Keratinocyte (primary cell): Measurements from ENCODE around the gene LGR4. TPM values are rescaled to one million over a fixed set of nuclear protein-coding genes. Genes with fewer than 3 reads are reported as not detected.
A peak's percentile ranks its signal among the peaks of the same experiment; 100 is the strongest.

Experiments used
- DNase-seq: peaks from one replicate; pipeline ENCODE4 v3.0.0-alpha.2; 2011; ENCODE audit warnings: low read depth, missing footprints, low spot score
- FAIRE-seq: peaks from 2 replicates; lab custom pipeline; 2011; peaks lifted over from hg19 to GRCh38; lab: Jason Lieb, UNC
- H2AFZ ChIP-seq: 2 replicates; pipeline ENCODE4 v1.6.0; 2012; ENCODE audit warnings: low read length, control low read depth, inconsistent platforms; ENCODE audit not compliant: control insufficient read depth
- H3K27ac ChIP-seq: 2 replicates; pipeline ENCODE4 v1.5.1; 2011; ENCODE audit warnings: low read length; ENCODE audit not compliant: control insufficient read depth, insufficient read depth
- H3K27me3 ChIP-seq: 3 replicates; pipeline ENCODE4 v1.6.0; 2011; ENCODE audit warnings: low read length; ENCODE audit not compliant: control insufficient read depth, insufficient read depth; ENCODE audit errors: extremely low read depth
- H3K36me3 ChIP-seq, 2 experiments: 2 replicates in 1 of 2; 3 replicates in 1 of 2; pipeline ENCODE4 v1.5.1; 2011; ENCODE audit warnings: low read length in 2 of 2, mild to moderate bottlenecking in 1 of 2; ENCODE audit not compliant: control insufficient read depth in 2 of 2, insufficient read depth in 2 of 2; ENCODE audit errors: extremely low read depth in 1 of 2
- H3K4me1 ChIP-seq: 3 replicates; pipeline ENCODE4 v1.5.1; 2011; ENCODE audit warnings: low read length; ENCODE audit not compliant: control insufficient read depth, insufficient read depth; ENCODE audit errors: extremely low read depth
- H3K4me2 ChIP-seq: 3 replicates; pipeline ENCODE4 v1.6.0; 2011; ENCODE audit warnings: low read depth, low read length; ENCODE audit not compliant: control insufficient read depth, insufficient read depth; ENCODE audit errors: extremely low read depth
- H3K4me3 ChIP-seq, 3 experiments: fragments of 200-600 bp in 1 of 3; sonication (generic) in 1 of 3; 2 replicates in 2 of 3; 3 replicates in 1 of 3; pipeline ENCODE4 v1.5.1; 2011 to 2016; ENCODE audit warnings: low read length in 3 of 3, mild to moderate bottlenecking in 3 of 3, control low read depth in 2 of 3, inconsistent platforms in 1 of 3, low read depth in 1 of 3, mixed read lengths in 1 of 3, mixed run types in 1 of 3, moderate library complexity in 1 of 3; ENCODE audit not compliant: control insufficient read depth in 2 of 3, insufficient read depth in 2 of 3; ENCODE audit errors: extremely low read depth in 1 of 3
- H3K79me2 ChIP-seq: 2 replicates; pipeline ENCODE4 v1.6.0; 2012; ENCODE audit warnings: low read length; ENCODE audit not compliant: control insufficient read depth, insufficient read depth
- H3K9ac ChIP-seq: 3 replicates; pipeline ENCODE4 v1.6.0; 2011; ENCODE audit warnings: low read length; ENCODE audit not compliant: control insufficient read depth, insufficient read depth; ENCODE audit errors: extremely low read depth
- H3K9me1 ChIP-seq: 3 replicates; pipeline ENCODE4 v1.6.0; 2011; ENCODE audit warnings: low read length; ENCODE audit not compliant: control insufficient read depth, insufficient read depth; ENCODE audit errors: extremely low read depth
- H3K9me3 ChIP-seq: 2 replicates; pipeline ENCODE4 v1.5.1; 2012; ENCODE audit warnings: low read depth, low read length; ENCODE audit not compliant: control insufficient read depth
- H4K20me1 ChIP-seq: 3 replicates; pipeline ENCODE4 v1.6.0; 2011; ENCODE audit warnings: low read length; ENCODE audit not compliant: control insufficient read depth, insufficient read depth; ENCODE audit errors: extremely low read depth
- EZH2 ChIP-seq: IDR thresholded peaks from one replicate; pipeline ENCODE4 v1.6.1; 2012; ENCODE audit warnings: inconsistent platforms, mild to moderate bottlenecking, low read length, moderate library complexity
- dilution Hi-C: fragments of 300-500 bp; cut with MboI; formaldehyde crosslinking; loops from one replicate; pipeline ENCODE4 v1.7.0; 2020; ENCODE audit warnings: low sequenced_read_pairs; ENCODE audit not compliant: extremely low pct_ligation_motif_present
- polyA plus RNA-seq, 5 experiments: library from polyadenylated mRNA; depleted of rRNA in 3 of 5; stranded (reverse) in 3 of 5; stranded (forward) in 1 of 5; unstranded in 1 of 5; fragments of >200 nt; gene quantifications; 1 replicate in 1 of 5; 2 replicates in 3 of 5; 3 replicates in 1 of 5; pipeline versions ENCODE4 v1.2.1 to v1.2.3, GENCODE V29; 2011 to 2012; ENCODE audit warnings: missing spikeins in 2 of 5, low read depth in 1 of 5, low replicate concordance in 1 of 5
- TF ChIP-seq, protein P1 (sequence below), 3 experiments: IDR thresholded peaks in 1 of 3; conservative IDR thresholded peaks in 1 of 3; optimal IDR thresholded peaks in 1 of 3; 2 replicates in 2 of 3; 3 replicates in 1 of 3; pipeline versions ENCODE3 to v1.5.1; 2011; ENCODE audit warnings: low read length in 3 of 3, mild to moderate bottlenecking in 3 of 3, moderate library complexity in 2 of 3, control low read depth in 1 of 3, inconsistent platforms in 1 of 3; ENCODE audit not compliant: insufficient read depth in 2 of 3; ENCODE audit errors: extremely low read depth in 1 of 3

The LGR4 gene
- polyA plus RNA-seq, 1 donor (not counting 4 experiments of a cell fraction or from before 2014, with no cell fraction given), result 49.7 TPM

DNA sequence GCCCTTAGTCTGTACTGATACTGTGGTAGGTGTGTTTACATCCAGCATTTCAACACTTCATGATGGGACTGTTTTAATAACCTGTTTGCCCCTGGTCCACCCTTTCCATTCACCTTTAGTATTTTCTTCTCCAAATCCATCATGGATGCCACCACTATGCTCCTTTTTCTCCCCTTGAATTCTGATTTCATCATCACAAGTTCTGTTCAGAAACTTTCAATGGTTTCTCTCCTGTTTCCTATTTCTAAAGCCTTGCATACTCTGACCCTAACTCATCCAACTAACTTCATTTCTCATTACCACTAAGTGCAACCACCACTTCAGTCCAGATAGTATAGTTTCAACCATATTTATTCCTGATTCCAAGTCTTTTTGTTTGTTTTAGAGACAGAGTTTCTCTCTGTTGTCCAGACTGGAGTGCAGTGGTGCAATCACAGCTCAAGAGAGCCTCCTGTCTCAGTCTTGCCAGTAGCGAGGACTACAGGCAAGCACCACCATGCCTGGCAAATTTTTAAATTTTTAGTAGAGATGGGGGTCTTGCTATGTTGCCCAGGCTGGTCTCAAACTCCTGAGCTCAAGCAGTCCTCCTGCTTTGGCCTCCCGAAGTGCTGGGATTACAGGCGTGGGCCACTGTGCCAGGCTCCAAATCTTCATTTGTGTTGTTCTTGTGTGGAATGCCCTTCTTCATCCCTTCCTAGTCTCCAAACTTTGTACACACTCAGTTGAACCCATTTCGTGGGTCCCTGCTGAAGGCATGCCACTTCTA, 35.1 kb upstream of the LGR4 start:
- Histone ChIP-seq H3K27me3 (no peaks in the 10 kb centered on the region), H3K4me1 (peaks cover 17% of the 10 kb centered on the region), H3K79me2 (peaks cover 46% of the 10 kb centered on the region), H3K27ac (peak overlapping the region; percentile 91), H3K4me3 (peak overlapping the region; percentile 94 to 100 (median 99)), H3K9me1 (no peaks in the 10 kb centered on the region), H3K36me3 (peaks cover 0 to 3% of the 10 kb centered on the region in 2 experiments), H2AFZ (peak overlapping the region; percentile 46), H3K4me2 (peak overlapping the region; percentile 96), H3K9me3 (no peaks in the 10 kb centered on the region), H3K9ac (peak overlapping the region; percentile 98), H4K20me1 (no peaks in the 10 kb centered on the region)
- TF ChIP-seq, protein P1, sequence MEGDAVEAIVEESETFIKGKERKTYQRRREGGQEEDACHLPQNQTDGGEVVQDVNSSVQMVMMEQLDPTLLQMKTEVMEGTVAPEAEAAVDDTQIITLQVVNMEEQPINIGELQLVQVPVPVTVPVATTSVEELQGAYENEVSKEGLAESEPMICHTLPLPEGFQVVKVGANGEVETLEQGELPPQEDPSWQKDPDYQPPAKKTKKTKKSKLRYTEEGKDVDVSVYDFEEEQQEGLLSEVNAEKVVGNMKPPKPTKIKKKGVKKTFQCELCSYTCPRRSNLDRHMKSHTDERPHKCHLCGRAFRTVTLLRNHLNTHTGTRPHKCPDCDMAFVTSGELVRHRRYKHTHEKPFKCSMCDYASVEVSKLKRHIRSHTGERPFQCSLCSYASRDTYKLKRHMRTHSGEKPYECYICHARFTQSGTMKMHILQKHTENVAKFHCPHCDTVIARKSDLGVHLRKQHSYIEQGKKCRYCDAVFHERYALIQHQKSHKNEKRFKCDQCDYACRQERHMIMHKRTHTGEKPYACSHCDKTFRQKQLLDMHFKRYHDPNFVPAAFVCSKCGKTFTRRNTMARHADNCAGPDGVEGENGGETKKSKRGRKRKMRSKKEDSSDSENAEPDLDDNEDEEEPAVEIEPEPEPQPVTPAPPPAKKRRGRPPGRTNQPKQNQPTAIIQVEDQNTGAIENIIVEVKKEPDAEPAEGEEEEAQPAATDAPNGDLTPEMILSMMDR (optimal IDR thresholded peaks at IDR 0.05 in 1 of 3, IDR thresholded peaks at IDR 0.05 in 1 of 3, conservative IDR thresholded peaks at IDR 0.05 in 1 of 3; ENCODE audit: extremely low read depth in 1 of 3, insufficient read depth in 2 of 3, low read length in 3 of 3), result no peak
- TF ChIP-seq EZH2, result no peak
- DNase-seq, result no peak
- no peak for FAIRE-seq
- dilution Hi-C loops, result no loop called here

DNA sequence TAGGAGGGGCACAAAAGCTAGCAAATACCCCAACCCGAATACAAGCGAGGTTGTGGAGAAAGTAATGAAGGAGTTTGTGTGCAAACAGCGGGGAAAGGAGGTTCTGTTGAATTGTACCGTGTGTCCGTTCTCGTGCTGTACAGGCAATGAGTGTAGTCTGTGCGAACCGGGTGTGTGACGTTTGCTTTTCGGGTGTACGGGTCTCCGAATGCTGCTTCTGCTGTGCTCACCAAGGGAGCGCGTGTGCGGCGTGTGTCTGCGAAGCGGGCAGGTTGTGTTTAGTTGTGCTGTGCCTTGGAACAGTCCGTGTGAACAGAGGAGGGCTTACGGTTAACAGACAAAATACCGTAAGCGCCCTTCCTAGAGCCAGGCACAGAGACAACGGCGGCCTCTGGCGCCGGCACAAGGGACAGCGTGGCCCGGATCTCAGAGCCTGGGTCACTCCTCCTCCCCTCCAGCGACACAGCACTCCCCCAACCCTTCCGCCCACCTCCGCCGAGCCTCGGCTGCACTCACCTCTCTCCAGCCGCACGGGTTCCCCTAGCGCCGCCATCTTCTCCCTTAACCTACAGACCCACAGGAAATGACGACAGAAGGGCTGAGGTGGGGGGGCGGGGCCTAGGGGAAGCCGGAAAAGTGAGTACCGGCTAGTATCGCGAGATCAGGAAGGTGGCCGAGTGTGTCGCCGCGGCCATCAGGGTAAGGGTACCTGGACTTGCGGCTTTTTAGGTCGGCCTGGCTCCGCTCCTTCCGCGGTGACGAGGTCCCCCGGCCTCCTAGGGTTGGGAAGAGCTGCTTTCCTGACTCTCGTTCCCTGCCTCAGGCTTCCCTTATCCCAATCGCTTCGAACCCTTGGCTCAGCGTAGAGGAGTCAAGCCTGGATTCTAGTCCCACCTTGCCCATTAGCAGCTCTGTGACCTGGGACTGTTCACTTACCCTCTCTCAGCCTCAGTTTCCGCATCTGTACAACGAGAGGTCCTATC, 33.9 kb upstream of the LGR4 start, which contains the start of gene LIN7C:
TSS of gene LIN7C (minus strand) at position 570 of the 983 bp plus-strand sequence. CDS start at position 553, 17 bp downstream.
- Histone ChIP-seq H3K36me3 (peaks cover 2 to 4% of the 10 kb centered on the region in 2 experiments), H3K27ac (peak within 1 kb of the TSS; percentile 91), H4K20me1 (no peaks in the 10 kb centered on the region), H2AFZ (peak within 1 kb of the TSS; percentile 100), H3K4me2 (peak within 1 kb of the TSS; percentile 97), H3K4me1 (peaks cover 17% of the 10 kb centered on the region), H3K9me1 (no peaks in the 10 kb centered on the region), H3K27me3 (no peaks in the 10 kb centered on the region), H3K79me2 (peaks cover 57% of the 10 kb centered on the region), H3K9ac (peak within 1 kb of the TSS; percentile 98), H3K9me3 (no peaks in the 10 kb centered on the region), H3K4me3 (peak within 1 kb of the TSS; percentile 94 to 100 (median 99))
- dilution Hi-C loops, result no loop called here
- peak; percentile 77 for DNase-seq
- TF ChIP-seq EZH2, result no peak
- TF ChIP-seq, protein P1 (optimal IDR thresholded peaks at IDR 0.05 in 1 of 3, IDR thresholded peaks at IDR 0.05 in 1 of 3, conservative IDR thresholded peaks at IDR 0.05 in 1 of 3; ENCODE audit: extremely low read depth in 1 of 3, insufficient read depth in 2 of 3, low read length in 3 of 3), result peak in 1 of 3 experiments; percentile 9
- FAIRE-seq, result no peak
